HG02885 (cell line): ENCODE measurements around the gene IFNAR2.
"Not testable (repeated sequence)": the region's sequence is repeated elsewhere in the genome, so short reads cannot be mapped to it uniquely, and the experiment has no call there.

Experiments
- ATAC-seq: cut with Tn5 transposase; IDR thresholded peaks from one replicate; pipeline ENCODE4 v1.9.1; 2021; ENCODE audit warnings: mild to moderate bottlenecking; ENCODE audit not compliant: unreplicated experiment, poor library complexity

IFNAR2 gene

GRCh38 chr21:33240404-33240803, 10.7 kb downstream of the IFNAR2 start:
- ATAC-seq = no peak

GRCh38 chr21:33241846-33242245, 12.1 kb downstream of the IFNAR2 start:
- no peak for ATAC-seq

GRCh38 chr21:33242846-33243245, 13.1 kb downstream of the IFNAR2 start:
- not testable (repeated sequence) for ATAC-seq

GRCh38 chr21:33244082-33244778, 14.5 kb downstream of the IFNAR2 start:
- no peak for ATAC-seq

- ATAC-seq = no peak
Measured at GRCh38 chr21:33244779-33245105, 15.0 kb downstream of the IFNAR2 start.

GRCh38 chr21:33245289-33245918, 15.7 kb downstream of the IFNAR2 start:
- ATAC-seq = no peak

- ATAC-seq = no peak
Measured at GRCh38 chr21:33246506-33246905, 16.8 kb downstream of the IFNAR2 start.

- ATAC-seq = no peak
Measured at GRCh38 chr21:33246963-33247362, 17.2 kb downstream of the IFNAR2 start.

GRCh38 chr21:33247599-33247998, 17.9 kb downstream of the IFNAR2 start:
- no peak for ATAC-seq

GRCh38 chr21:33249331-33250002, 19.7 kb downstream of the IFNAR2 start:
- no peak for ATAC-seq

- ATAC-seq = no peak
Measured at GRCh38 chr21:33251119-33251518, 21.4 kb downstream of the IFNAR2 start.

- not testable (repeated sequence) for ATAC-seq
Measured at GRCh38 chr21:33253382-33253781, 23.6 kb downstream of the IFNAR2 start.

GRCh38 chr21:33254766-33255165, 25.0 kb downstream of the IFNAR2 start:
- ATAC-seq = no peak

GRCh38 chr21:33255404-33255803, 25.7 kb downstream of the IFNAR2 start:
- ATAC-seq = no peak

- ATAC-seq = no peak
Measured at GRCh38 chr21:33256019-33256418, 26.3 kb downstream of the IFNAR2 start.

- no peak for ATAC-seq
Measured at GRCh38 chr21:33257094-33257803, 27.5 kb downstream of the IFNAR2 start.

GRCh38 chr21:33258475-33258874, 28.7 kb downstream of the IFNAR2 start:
- ATAC-seq = no peak

- no peak for ATAC-seq
Measured at GRCh38 chr21:33259428-33259827, 29.7 kb downstream of the IFNAR2 start.

- no peak for ATAC-seq
Measured at GRCh38 chr21:33259995-33260394, 30.3 kb downstream of the IFNAR2 start.

GRCh38 chr21:33261635-33262034, 31.9 kb downstream of the IFNAR2 start:
- no peak for ATAC-seq

GRCh38 chr21:33262921-33263320, 33.2 kb downstream of the IFNAR2 start:
- no peak for ATAC-seq
